Measurements from ENCODE around the gene LTBP2.

The LTBP2 gene

DNA sequence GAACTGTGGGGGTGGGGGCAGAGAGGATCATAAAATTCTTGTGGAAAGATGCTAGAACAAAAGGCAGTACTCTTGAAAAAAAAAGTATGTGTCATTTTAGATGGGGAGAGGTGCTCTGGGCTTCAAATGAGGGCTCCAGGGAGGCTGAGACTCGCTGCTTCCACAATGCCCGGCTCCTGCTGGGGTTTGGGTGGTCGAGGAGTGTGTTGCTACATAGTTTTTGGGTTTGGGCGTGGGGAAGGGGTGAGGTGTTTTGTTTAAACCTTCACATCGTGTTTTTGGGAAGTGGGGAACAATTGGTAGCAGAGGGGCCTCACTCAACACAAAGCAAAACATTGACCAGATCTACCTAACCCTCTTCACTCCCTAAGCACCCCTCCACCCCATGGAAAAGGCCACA is 110.3 kb downstream of the LTBP2 start:
- Histone ChIP-seq H3K4me1 (ENCODE audit: control insufficient read depth, insufficient read depth, low read length) (no peaks in the 10 kb centered on the region), H3K9me3 (ENCODE audit: control insufficient read depth, insufficient read depth, low read depth, low read length) (no peaks in the 10 kb centered on the region), H3K36me3 (ENCODE audit: control insufficient read depth in 2 of 2, insufficient read depth in 1 of 2, low read length in 2 of 2) (peaks cover 0 to 2% of the 10 kb centered on the region in 2 experiments; a peak in 1 of 3 replicates), H3K27ac (ENCODE audit: extremely low read depth, low read depth, low read length) (no peak overlapping the region), H3K4me3 (ENCODE audit: low read depth, low read length) (no peak overlapping the region)
- TF ChIP-seq ZNF133 (tag by site-specific recombination; IDR thresholded peaks at IDR 0.05) (no peak), SP2 (tag by site-specific recombination; IDR thresholded peaks at IDR 0.05) (no peak), RBAK (tag by site-specific recombination; IDR thresholded peaks at IDR 0.05) (no peak), ZBTB21 (tag by site-specific recombination; IDR thresholded peaks at IDR 0.05) (no peak), ZNF202 (tag by site-specific recombination; IDR thresholded peaks at IDR 0.05; ENCODE audit: borderline replicate concordance) (no peak), YY1 (tag by site-specific recombination; IDR thresholded peaks at IDR 0.05) (no peak), BCL11B (tag by site-specific recombination; IDR thresholded peaks at IDR 0.05; ENCODE audit: low read depth) (no peak), ZFP69B (tag by site-specific recombination; IDR thresholded peaks at IDR 0.05) (no peak), ZNF530 (tag by site-specific recombination; IDR thresholded peaks at IDR 0.05; ENCODE audit: low read depth) (no peak), ZBTB20 (tag by site-specific recombination; IDR thresholded peaks at IDR 0.05) (no peak), ZSCAN23 (tag by site-specific recombination; IDR thresholded peaks at IDR 0.05) (no peak)
- TF ChIP-seq, protein P1, sequence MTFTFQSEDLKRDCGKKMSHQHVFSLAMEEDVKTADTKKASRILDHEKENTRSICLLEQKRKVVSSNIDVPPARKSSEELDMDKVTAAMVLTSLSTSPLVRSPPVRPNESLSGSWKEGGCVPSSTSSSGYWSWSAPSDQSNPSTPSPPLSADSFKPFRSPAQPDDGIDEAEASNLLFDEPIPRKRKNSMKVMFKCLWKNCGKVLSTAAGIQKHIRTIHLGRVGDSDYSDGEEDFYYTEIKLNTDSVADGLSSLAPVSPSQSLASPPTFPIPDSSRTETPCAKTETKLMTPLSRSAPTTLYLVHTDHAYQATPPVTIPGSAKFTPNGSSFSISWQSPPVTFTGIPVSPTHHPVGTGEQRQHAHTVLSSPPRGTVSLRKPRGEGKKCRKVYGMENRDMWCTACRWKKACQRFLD (tag by site-specific recombination; IDR thresholded peaks at IDR 0.05), result no peak
- TF ChIP-seq, protein P2, sequence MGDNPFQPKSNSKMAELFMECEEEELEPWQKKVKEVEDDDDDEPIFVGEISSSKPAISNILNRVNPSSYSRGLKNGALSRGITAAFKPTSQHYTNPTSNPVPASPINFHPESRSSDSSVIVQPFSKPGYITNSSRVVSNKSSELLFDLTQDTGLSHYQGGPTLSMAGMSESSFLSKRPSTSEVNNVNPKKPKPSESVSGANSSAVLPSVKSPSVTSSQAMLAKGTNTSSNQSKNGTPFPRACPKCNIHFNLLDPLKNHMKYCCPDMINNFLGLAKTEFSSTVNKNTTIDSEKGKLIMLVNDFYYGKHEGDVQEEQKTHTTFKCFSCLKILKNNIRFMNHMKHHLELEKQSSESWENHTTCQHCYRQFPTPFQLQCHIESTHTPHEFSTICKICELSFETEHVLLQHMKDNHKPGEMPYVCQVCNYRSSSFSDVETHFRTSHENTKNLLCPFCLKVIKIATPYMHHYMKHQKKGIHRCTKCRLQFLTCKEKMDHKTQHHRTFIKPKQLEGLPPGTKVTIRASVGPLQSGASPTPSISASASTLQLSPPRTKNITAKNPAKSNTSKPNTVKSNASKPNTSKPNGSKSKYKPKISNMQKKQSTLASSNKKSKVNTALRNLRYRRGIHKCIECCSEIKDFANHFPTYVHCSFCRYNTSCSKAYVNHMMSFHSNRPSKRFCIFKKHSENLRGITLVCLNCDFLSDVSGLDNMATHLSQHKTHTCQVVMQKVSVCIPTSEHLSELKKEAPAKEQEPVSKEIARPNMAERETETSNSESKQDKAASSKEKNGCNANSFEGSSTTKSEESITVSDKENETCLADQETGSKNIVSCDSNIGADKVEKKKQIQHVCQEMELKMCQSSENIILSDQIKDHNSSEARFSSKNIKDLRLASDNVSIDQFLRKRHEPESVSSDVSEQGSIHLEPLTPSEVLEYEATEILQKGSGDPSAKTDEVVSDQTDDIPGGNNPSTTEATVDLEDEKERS (tag by site-specific recombination; IDR thresholded peaks at IDR 0.05), result no peak
- TF ChIP-seq, protein P3, sequence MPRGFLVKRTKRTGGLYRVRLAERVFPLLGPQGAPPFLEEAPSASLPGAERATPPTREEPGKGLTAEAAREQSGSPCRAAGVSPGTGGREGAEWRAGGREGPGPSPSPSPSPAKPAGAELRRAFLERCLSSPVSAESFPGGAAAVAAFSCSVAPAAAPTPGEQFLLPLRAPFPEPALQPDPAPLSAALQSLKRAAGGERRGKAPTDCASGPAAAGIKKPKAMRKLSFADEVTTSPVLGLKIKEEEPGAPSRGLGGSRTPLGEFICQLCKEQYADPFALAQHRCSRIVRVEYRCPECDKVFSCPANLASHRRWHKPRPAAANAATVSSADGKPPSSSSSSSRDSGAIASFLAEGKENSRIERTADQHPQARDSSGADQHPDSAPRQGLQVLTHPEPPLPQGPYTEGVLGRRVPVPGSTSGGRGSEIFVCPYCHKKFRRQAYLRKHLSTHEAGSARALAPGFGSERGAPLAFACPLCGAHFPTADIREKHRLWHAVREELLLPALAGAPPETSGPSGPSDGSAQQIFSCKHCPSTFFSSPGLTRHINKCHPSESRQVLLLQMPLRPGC (tag by site-specific recombination; IDR thresholded peaks at IDR 0.05), result no peak
- TF ChIP-seq, protein P4, sequence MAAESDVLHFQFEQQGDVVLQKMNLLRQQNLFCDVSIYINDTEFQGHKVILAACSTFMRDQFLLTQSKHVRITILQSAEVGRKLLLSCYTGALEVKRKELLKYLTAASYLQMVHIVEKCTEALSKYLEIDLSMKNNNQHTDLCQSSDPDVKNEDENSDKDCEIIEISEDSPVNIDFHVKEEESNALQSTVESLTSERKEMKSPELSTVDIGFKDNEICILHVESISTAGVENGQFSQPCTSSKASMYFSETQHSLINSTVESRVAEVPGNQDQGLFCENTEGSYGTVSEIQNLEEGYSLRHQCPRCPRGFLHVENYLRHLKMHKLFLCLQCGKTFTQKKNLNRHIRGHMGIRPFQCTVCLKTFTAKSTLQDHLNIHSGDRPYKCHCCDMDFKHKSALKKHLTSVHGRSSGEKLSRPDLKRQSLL (tag by site-specific recombination; IDR thresholded peaks at IDR 0.05), result no peak
- TF ChIP-seq, protein P5, sequence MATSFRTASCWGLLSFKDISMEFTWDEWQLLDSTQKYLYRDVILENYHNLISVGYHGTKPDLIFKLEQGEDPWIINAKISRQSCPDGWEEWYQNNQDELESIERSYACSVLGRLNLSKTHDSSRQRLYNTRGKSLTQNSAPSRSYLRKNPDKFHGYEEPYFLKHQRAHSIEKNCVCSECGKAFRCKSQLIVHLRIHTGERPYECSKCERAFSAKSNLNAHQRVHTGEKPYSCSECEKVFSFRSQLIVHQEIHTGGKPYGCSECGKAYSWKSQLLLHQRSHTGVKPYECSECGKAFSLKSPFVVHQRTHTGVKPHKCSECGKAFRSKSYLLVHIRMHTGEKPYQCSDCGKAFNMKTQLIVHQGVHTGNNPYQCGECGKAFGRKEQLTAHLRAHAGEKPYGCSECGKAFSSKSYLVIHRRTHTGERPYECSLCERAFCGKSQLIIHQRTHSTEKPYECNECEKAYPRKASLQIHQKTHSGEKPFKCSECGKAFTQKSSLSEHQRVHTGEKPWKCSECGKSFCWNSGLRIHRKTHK (tag by site-specific recombination; IDR thresholded peaks at IDR 0.05), result no peak
- TF ChIP-seq, protein P6, sequence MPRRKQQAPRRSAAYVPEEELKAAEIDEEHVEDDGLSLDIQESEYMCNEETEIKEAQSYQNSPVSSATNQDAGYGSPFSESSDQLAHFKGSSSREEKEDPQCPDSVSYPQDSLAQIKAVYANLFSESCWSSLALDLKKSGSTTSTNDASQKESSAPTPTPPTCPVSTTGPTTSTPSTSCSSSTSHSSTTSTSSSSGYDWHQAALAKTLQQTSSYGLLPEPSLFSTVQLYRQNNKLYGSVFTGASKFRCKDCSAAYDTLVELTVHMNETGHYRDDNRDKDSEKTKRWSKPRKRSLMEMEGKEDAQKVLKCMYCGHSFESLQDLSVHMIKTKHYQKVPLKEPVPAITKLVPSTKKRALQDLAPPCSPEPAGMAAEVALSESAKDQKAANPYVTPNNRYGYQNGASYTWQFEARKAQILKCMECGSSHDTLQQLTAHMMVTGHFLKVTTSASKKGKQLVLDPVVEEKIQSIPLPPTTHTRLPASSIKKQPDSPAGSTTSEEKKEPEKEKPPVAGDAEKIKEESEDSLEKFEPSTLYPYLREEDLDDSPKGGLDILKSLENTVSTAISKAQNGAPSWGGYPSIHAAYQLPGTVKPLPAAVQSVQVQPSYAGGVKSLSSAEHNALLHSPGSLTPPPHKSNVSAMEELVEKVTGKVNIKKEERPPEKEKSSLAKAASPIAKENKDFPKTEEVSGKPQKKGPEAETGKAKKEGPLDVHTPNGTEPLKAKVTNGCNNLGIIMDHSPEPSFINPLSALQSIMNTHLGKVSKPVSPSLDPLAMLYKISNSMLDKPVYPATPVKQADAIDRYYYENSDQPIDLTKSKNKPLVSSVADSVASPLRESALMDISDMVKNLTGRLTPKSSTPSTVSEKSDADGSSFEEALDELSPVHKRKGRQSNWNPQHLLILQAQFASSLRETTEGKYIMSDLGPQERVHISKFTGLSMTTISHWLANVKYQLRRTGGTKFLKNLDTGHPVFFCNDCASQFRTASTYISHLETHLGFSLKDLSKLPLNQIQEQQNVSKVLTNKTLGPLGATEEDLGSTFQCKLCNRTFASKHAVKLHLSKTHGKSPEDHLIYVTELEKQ (tag by site-specific recombination; IDR thresholded peaks at IDR 0.05; ENCODE audit: borderline replicate concordance), result no peak
- TF ChIP-seq, protein P7, sequence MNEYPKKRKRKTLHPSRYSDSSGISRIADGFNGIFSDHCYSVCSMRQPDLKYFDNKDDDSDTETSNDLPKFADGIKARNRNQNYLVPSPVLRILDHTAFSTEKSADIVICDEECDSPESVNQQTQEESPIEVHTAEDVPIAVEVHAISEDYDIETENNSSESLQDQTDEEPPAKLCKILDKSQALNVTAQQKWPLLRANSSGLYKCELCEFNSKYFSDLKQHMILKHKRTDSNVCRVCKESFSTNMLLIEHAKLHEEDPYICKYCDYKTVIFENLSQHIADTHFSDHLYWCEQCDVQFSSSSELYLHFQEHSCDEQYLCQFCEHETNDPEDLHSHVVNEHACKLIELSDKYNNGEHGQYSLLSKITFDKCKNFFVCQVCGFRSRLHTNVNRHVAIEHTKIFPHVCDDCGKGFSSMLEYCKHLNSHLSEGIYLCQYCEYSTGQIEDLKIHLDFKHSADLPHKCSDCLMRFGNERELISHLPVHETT (tag by site-specific recombination; IDR thresholded peaks at IDR 0.05), result no peak
- POLR2A ChIA-PET, result interaction anchor here (0.5 kb wide), 1 partner anchor 11 kb away, joined by 3 read pairs; no protein-coding TSS in a partner anchor
- CTCF ChIA-PET, result interaction anchor here (0.5 to 3.3 kb wide), 12 partner anchors 9 to 1454 kb away, joined by 3 to 12 read pairs (median 4); partner anchors contain the start of gene LTBP2
